ENCODE data around the gene GRIN3A.
A peak's percentile ranks its signal among the peaks of the same experiment; 100 is the strongest.

GRCh38 chr9:101711330-101711941, 27.0 kb downstream of the GRIN3A start:
- TF ChIP-seq, protein P1, sequence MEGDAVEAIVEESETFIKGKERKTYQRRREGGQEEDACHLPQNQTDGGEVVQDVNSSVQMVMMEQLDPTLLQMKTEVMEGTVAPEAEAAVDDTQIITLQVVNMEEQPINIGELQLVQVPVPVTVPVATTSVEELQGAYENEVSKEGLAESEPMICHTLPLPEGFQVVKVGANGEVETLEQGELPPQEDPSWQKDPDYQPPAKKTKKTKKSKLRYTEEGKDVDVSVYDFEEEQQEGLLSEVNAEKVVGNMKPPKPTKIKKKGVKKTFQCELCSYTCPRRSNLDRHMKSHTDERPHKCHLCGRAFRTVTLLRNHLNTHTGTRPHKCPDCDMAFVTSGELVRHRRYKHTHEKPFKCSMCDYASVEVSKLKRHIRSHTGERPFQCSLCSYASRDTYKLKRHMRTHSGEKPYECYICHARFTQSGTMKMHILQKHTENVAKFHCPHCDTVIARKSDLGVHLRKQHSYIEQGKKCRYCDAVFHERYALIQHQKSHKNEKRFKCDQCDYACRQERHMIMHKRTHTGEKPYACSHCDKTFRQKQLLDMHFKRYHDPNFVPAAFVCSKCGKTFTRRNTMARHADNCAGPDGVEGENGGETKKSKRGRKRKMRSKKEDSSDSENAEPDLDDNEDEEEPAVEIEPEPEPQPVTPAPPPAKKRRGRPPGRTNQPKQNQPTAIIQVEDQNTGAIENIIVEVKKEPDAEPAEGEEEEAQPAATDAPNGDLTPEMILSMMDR (conservative IDR thresholded peaks at IDR 0.05; ENCODE audit: low read depth, low read length): peak; percentile 45; the same call in 1 of the 2 replicates
- no peak for TF ChIP-seq MAFK (IDR thresholded peaks at IDR 0.05; ENCODE audit: low read depth, low read length)
- TF ChIP-seq CEBPB (IDR thresholded peaks at IDR 0.05; ENCODE audit: low read depth, low read length): no peak
- TF ChIP-seq MAZ (IDR thresholded peaks at IDR 0.05; ENCODE audit: borderline replicate concordance, low read depth, low read length): no peak
- no peak for TF ChIP-seq POLR2A (IDR thresholded peaks at IDR 0.05; ENCODE audit: low read depth, low read length)
- TF ChIP-seq RCOR1 (IDR thresholded peaks at IDR 0.05; ENCODE audit: insufficient replicate concordance, low read length): no peak
